ENCODE data around the gene LRRC43. TPM values are rescaled to one million over a fixed set of nuclear protein-coding genes. Genes with fewer than 3 reads are reported as not detected.
"Not testable (repeated sequence)": the region's sequence is repeated elsewhere in the genome, so short reads cannot be mapped to it uniquely, and the experiment has no call there.

The LRRC43 gene
- total RNA-seq, 1 donor from 2014 or later, result 0.24 TPM

- no peak overlapping the region for H3K4me3 Mint-ChIP-seq
Observed at GRCh38 chr12:122171399-122171798, 11.5 kb upstream of the LRRC43 start.

DNA sequence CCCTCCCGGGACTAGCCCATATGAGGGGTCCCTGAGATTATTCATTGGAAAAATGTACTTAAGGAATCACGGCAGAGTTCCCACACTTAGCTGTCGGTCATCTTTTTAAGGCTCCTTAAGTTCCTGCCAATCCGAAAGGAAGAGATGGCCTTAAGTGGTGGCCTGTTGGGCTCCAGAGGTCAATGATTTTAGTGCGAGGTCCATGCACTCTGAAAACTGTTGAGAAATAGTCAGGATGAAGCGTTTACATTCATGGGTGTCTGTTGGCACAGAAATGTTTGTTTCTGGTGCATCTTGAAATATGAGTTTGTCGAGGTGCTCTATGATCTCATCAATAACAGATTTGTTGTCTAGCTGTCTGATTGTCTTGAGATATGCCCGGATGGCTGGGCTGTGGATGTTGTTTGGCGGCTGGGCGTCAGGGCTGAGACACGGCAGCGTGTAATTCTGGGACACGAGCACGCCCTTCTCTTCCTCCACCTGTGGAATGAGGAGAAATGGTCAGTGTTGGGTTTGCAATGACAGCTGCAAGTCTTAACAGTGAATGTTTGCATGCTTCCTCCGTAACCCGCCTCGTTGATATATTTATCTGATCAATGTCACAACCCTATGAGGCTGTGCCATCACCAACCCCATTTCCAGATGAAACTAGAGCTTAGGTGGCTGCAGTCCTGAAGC, 10.5 kb upstream of the LRRC43 start:
- TF ChIP-seq EZH2 (IDR thresholded peaks at IDR 0.05), result no peak
- TF ChIP-seq, protein P1, sequence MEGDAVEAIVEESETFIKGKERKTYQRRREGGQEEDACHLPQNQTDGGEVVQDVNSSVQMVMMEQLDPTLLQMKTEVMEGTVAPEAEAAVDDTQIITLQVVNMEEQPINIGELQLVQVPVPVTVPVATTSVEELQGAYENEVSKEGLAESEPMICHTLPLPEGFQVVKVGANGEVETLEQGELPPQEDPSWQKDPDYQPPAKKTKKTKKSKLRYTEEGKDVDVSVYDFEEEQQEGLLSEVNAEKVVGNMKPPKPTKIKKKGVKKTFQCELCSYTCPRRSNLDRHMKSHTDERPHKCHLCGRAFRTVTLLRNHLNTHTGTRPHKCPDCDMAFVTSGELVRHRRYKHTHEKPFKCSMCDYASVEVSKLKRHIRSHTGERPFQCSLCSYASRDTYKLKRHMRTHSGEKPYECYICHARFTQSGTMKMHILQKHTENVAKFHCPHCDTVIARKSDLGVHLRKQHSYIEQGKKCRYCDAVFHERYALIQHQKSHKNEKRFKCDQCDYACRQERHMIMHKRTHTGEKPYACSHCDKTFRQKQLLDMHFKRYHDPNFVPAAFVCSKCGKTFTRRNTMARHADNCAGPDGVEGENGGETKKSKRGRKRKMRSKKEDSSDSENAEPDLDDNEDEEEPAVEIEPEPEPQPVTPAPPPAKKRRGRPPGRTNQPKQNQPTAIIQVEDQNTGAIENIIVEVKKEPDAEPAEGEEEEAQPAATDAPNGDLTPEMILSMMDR (IDR thresholded peaks at IDR 0.05), result no peak
- TF ChIP-seq EZH2phosphoT487 (IDR thresholded peaks at IDR 0.05), result no peak

More at GRCh38 chr12:122171399-122171798, 11.5 kb upstream of the LRRC43 start:
- Mint-ChIP-seq H3K9me3 (peaks cover 4% of the 10 kb centered on the region), H3K36me3 (no peaks in the 10 kb centered on the region), H3K27me3 (ENCODE audit: insufficient read depth, low read depth) (peaks cover 4% of the 10 kb centered on the region), H3K27ac (no peak overlapping the region), H3K4me1 (peaks cover 9% of the 10 kb centered on the region)
- Histone ChIP-seq H3F3A (ENCODE audit: low read depth) (no peaks in the 10 kb centered on the region), H4K20me1 (ENCODE audit: low read depth) (no peaks in the 10 kb centered on the region), H3K27me3 (no peaks in the 10 kb centered on the region), H2AFZ (replicated peaks) (no peak overlapping the region), H3K4me2 (no peak overlapping the region), H3K4me1 (no peaks in the 10 kb centered on the region), H3K9me3 (ENCODE audit: low read depth) (no peaks in the 10 kb centered on the region), H3K36me3 (no peaks in the 10 kb centered on the region), H3K79me2 (ENCODE audit: low read depth) (no peaks in the 10 kb centered on the region), H3K4me3 (no peak overlapping the region), H3K9ac (no peak overlapping the region), H3K27ac (no peak overlapping the region)
- TF ChIP-seq EZH2phosphoT487 (IDR thresholded peaks at IDR 0.05), result no peak
- TF ChIP-seq EZH2 (IDR thresholded peaks at IDR 0.05), result no peak
- TF ChIP-seq, protein P1 (IDR thresholded peaks at IDR 0.05), result no peak
- no peak for DNase-seq (ENCODE audit: low spot score)

GRCh38 chr12:122174155-122174845, 8.6 kb upstream of the LRRC43 start, which contains the start of gene IL31:
TSS of gene IL31 (minus strand) at chr12:122174221. CDS start at chr12:122174172, 49 bp downstream.
- Histone ChIP-seq H2AFZ (replicated peaks) (no peak within 1 kb of the TSS), H3K9ac (no peak within 1 kb of the TSS), H3K9me3 (ENCODE audit: low read depth) (no peaks in the 10 kb centered on the region), H3K27ac (no peak within 1 kb of the TSS), H3K4me3 (no peak within 1 kb of the TSS), H3K4me1 (no peaks in the 10 kb centered on the region), H4K20me1 (ENCODE audit: low read depth) (no peaks in the 10 kb centered on the region), H3K4me2 (no peak within 1 kb of the TSS), H3K36me3 (no peaks in the 10 kb centered on the region), H3K79me2 (ENCODE audit: low read depth) (no peaks in the 10 kb centered on the region), H3K27me3 (no peaks in the 10 kb centered on the region), H3F3A (ENCODE audit: low read depth) (no peaks in the 10 kb centered on the region)
- Mint-ChIP-seq H3K9me3 (peaks cover 3% of the 10 kb centered on the region), H3K36me3 (no peaks in the 10 kb centered on the region), H3K4me3 (peak within 1 kb of the TSS; percentile 33), H3K27ac (no peak within 1 kb of the TSS), H3K4me1 (no peaks in the 10 kb centered on the region), H3K27me3 (ENCODE audit: insufficient read depth, low read depth) (peaks cover 2% of the 10 kb centered on the region)
- no peak for DNase-seq (ENCODE audit: low spot score)
- TF ChIP-seq, protein P1 (IDR thresholded peaks at IDR 0.05), result no peak
- TF ChIP-seq EZH2phosphoT487 (IDR thresholded peaks at IDR 0.05) (no peak), EZH2 (IDR thresholded peaks at IDR 0.05) (no peak)

More for the DNA sequence above, 10.5 kb upstream of the LRRC43 start:
- Histone ChIP-seq H4K20me1 (ENCODE audit: low read depth) (no peaks in the 10 kb centered on the region), H2AFZ (replicated peaks) (no peak overlapping the region), H3K9me3 (ENCODE audit: low read depth) (no peaks in the 10 kb centered on the region), H3K4me3 (no peak overlapping the region), H3K27ac (no peak overlapping the region), H3F3A (ENCODE audit: low read depth) (no peaks in the 10 kb centered on the region), H3K4me1 (no peaks in the 10 kb centered on the region), H3K27me3 (no peaks in the 10 kb centered on the region), H3K36me3 (no peaks in the 10 kb centered on the region), H3K9ac (no peak overlapping the region), H3K4me2 (no peak overlapping the region), H3K79me2 (ENCODE audit: low read depth) (no peaks in the 10 kb centered on the region)
- Mint-ChIP-seq H3K36me3 (no peaks in the 10 kb centered on the region), H3K9me3 (peaks cover 4% of the 10 kb centered on the region), H3K4me3 (no peak overlapping the region), H3K27me3 (ENCODE audit: insufficient read depth, low read depth) (peaks cover 4% of the 10 kb centered on the region), H3K4me1 (peaks cover under 1% of the 10 kb centered on the region), H3K27ac (no peak overlapping the region)
- no peak for DNase-seq (ENCODE audit: low spot score)

- H3K27ac ChIP-seq; H3K9ac ChIP-seq; H3K36me3 ChIP-seq; H3K4me1 ChIP-seq; H3K4me3 ChIP-seq; H3K27me3 Mint-ChIP-seq (ENCODE audit: insufficient read depth, low read depth); H3K4me3 Mint-ChIP-seq; H3K36me3 Mint-ChIP-seq; H3K27me3 ChIP-seq; DNase-seq (ENCODE audit: low spot score); H3K27ac Mint-ChIP-seq; H3F3A ChIP-seq (ENCODE audit: low read depth); H2AFZ ChIP-seq (replicated peaks); H4K20me1 ChIP-seq (ENCODE audit: low read depth); H3K4me2 ChIP-seq; H3K4me1 Mint-ChIP-seq; H3K79me2 ChIP-seq (ENCODE audit: low read depth); H3K9me3 Mint-ChIP-seq; H3K9me3 ChIP-seq (ENCODE audit: low read depth): not testable (repeated sequence)
Observed at GRCh38 chr12:122176473-122176872, 6.5 kb upstream of the LRRC43 start.

Data from neural progenitor cell (in vitro differentiated cells).